Caco-2 (cell line): ENCODE measurements around the gene QRFP. TPM values are rescaled to one million over a fixed set of nuclear protein-coding genes. Genes with fewer than 3 reads are reported as not detected.

Source experiments
- BruUV-seq: library from RNA; stranded (reverse); fragments of 400-500 nt; replicated peaks from 2 replicates; lab custom pipeline; 2021; lab: Mats Ljungman, UMichigan
- CTCF ChIA-PET: fragments of 300-600 bp; sonication (Branson Sonifier 250); formaldehyde crosslinking; loops from one replicate; lab custom pipeline; 2022; ENCODE audit warnings: antibody characterized with exemption; lab: Charles Lee
- POLR2A ChIA-PET: fragments of 300-600 bp; sonication (Branson Sonifier 250); formaldehyde crosslinking; loops from one replicate; lab custom pipeline; 2022; ENCODE audit warnings: antibody characterized with exemption; lab: Charles Lee
- DNase-seq, 2 experiments: peaks; one replicate each; pipeline versions ENCODE4 v3.0.0 to v3.0.0-alpha.2; 2020 to 2022
- H3K27me3 ChIP-seq: replicated peaks from 2 replicates; pipeline ENCODE4 v1.6.0; 2011; ENCODE audit warnings: low read length; ENCODE audit not compliant: control insufficient read depth, insufficient read depth
- H3K36me3 ChIP-seq: 2 replicates; pipeline ENCODE4 v1.5.1; 2011; ENCODE audit warnings: low read length; ENCODE audit not compliant: control insufficient read depth, insufficient read depth
- H3K4me1 ChIP-seq: fragments of 250-450 bp; sonication (Bioruptor Pico); 2 replicates; pipeline ENCODE4 v1.5.1; 2020; ENCODE audit warnings: mild to moderate bottlenecking
- H3K4me3 ChIP-seq: 2 replicates; pipeline ENCODE4 v1.5.1; 2011; ENCODE audit warnings: low read depth, mild to moderate bottlenecking, control low read depth, low read length
- H3K9me3 ChIP-seq: fragments of 250-450 bp; sonication (Bioruptor Pico); 2 replicates; pipeline ENCODE4 v1.5.1; 2020; ENCODE audit warnings: mild to moderate bottlenecking, moderate library complexity
- H3K27ac Mint-ChIP-seq: one replicate; pipeline ENCODE4 v1.8.0; 2022; ENCODE audit warnings: mixed read lengths; ENCODE audit not compliant: unreplicated experiment
- H3K27me3 Mint-ChIP-seq: one replicate; pipeline ENCODE4 v1.8.0; 2022; ENCODE audit warnings: mixed read lengths; ENCODE audit not compliant: insufficient read depth, unreplicated experiment
- H3K36me3 Mint-ChIP-seq: one replicate; pipeline ENCODE4 v1.8.0; 2022; ENCODE audit warnings: mild to moderate bottlenecking, mixed read lengths; ENCODE audit not compliant: insufficient read depth, unreplicated experiment
- H3K4me1 Mint-ChIP-seq: one replicate; pipeline ENCODE4 v1.8.0; 2022; ENCODE audit warnings: low read depth, mixed read lengths; ENCODE audit not compliant: unreplicated experiment
- H3K4me3 Mint-ChIP-seq: one replicate; pipeline ENCODE4 v1.8.0; 2022; ENCODE audit warnings: mild to moderate bottlenecking, moderate library complexity, mixed read lengths; ENCODE audit not compliant: unreplicated experiment
- H3K9me3 Mint-ChIP-seq: one replicate; pipeline ENCODE4 v1.8.0; 2022; ENCODE audit warnings: mixed read lengths; ENCODE audit not compliant: unreplicated experiment
- CTCF ChIP-seq, 2 experiments: fragments of 200-600 bp in 1 of 2; IDR thresholded peaks; 1 replicate in 1 of 2; 2 replicates in 1 of 2; pipeline versions ENCODE4 v1.5.1 to v1.8.0; 2011 to 2022; ENCODE audit warnings: antibody characterized with exemption in 1 of 2, control low read depth in 1 of 2, inconsistent platforms in 1 of 2, low read depth in 1 of 2, low read length in 1 of 2, mild to moderate bottlenecking in 1 of 2, moderate library complexity in 1 of 2; ENCODE audit not compliant: insufficient read depth in 1 of 2, severe bottlenecking in 1 of 2, unreplicated experiment in 1 of 2
- intact Hi-C: fragments of 100-400 bp; cut with micrococcal nuclease; formaldehyde crosslinking; loops from one replicate; pipeline ENCODE4 v1.10.0; 2022; ENCODE audit not compliant: unreplicated experiment
- total RNA-seq: library from RNA; stranded (reverse); gene quantifications from 2 replicates; pipeline ENCODE4 v1.2.3, GENCODE V29; 2022

Gene QRFP
- total RNA-seq, 1 experiment from 2014 or later: not detected

- H3K27ac Mint-ChIP-seq: no peak overlapping the region
- Histone ChIP-seq H3K9me3 (no peaks in the 10 kb centered on the region), H3K27me3 (no peaks in the 10 kb centered on the region), H3K4me1 (no peaks in the 10 kb centered on the region), H3K4me3 (no peak overlapping the region), H3K36me3 (no peaks in the 10 kb centered on the region)
- H3K4me3 Mint-ChIP-seq: no peak overlapping the region
- CTCF ChIA-PET: no interaction called here
- BruUV-seq: no TSS peak
- no peaks in the 10 kb centered on the region for H3K36me3 Mint-ChIP-seq
- H3K4me1 Mint-ChIP-seq: no peaks in the 10 kb centered on the region
- intact Hi-C loops: no loop called here
- H3K27me3 Mint-ChIP-seq: peaks cover 7% of the 10 kb centered on the region
- H3K9me3 Mint-ChIP-seq: no peaks in the 10 kb centered on the region
- POLR2A ChIA-PET: no interaction called here
- TF ChIP-seq CTCF (IDR thresholded peaks at IDR 0.05; ENCODE audit: insufficient read depth in 1 of 2, low read depth in 1 of 2, low read length in 1 of 2, severe bottlenecking in 1 of 2, unreplicated experiment in 1 of 2): no peak
- DNase-seq: no peak
These were observed 5.9 kb upstream of the QRFP start for GRCh38 chr9:130902204-130903185.

GRCh38 chr9:130901498-130902203 lies 5.0 kb upstream of the QRFP start:
- DNase-seq: no peak
- TF ChIP-seq CTCF (IDR thresholded peaks at IDR 0.05; ENCODE audit: insufficient read depth in 1 of 2, low read depth in 1 of 2, low read length in 1 of 2, severe bottlenecking in 1 of 2, unreplicated experiment in 1 of 2): no peak
- Histone ChIP-seq H3K4me1 (no peaks in the 10 kb centered on the region), H3K4me3 (no peak overlapping the region), H3K9me3 (no peaks in the 10 kb centered on the region), H3K36me3 (no peaks in the 10 kb centered on the region), H3K27me3 (no peaks in the 10 kb centered on the region)
- H3K4me3 Mint-ChIP-seq: no peak overlapping the region
- no peak overlapping the region for H3K27ac Mint-ChIP-seq
- peaks cover 5% of the 10 kb centered on the region for H3K27me3 Mint-ChIP-seq
- CTCF ChIA-PET: no interaction called here
- POLR2A ChIA-PET: no interaction called here
- H3K9me3 Mint-ChIP-seq: no peaks in the 10 kb centered on the region
- intact Hi-C loops: no loop called here
- H3K4me1 Mint-ChIP-seq: no peaks in the 10 kb centered on the region
- no peaks in the 10 kb centered on the region for H3K36me3 Mint-ChIP-seq
- no TSS peak for BruUV-seq

- intact Hi-C loops: no loop called here
- H3K27me3 Mint-ChIP-seq: peaks cover 5% of the 10 kb centered on the region
- Histone ChIP-seq H3K36me3 (no peaks in the 10 kb centered on the region), H3K4me3 (no peak overlapping the region), H3K27me3 (no peaks in the 10 kb centered on the region), H3K9me3 (no peaks in the 10 kb centered on the region), H3K4me1 (no peaks in the 10 kb centered on the region)
- BruUV-seq: no TSS peak
- H3K4me1 Mint-ChIP-seq: no peaks in the 10 kb centered on the region
- ChIA-PET CTCF (interaction anchor here (0.5 kb wide), 1 partner anchor 218 kb away, joined by 4 read pairs; no protein-coding TSS in a partner anchor), POLR2A (no interaction called here)
- no peaks in the 10 kb centered on the region for H3K9me3 Mint-ChIP-seq
- DNase-seq: no peak
- peaks cover 6% of the 10 kb centered on the region for H3K36me3 Mint-ChIP-seq
- H3K4me3 Mint-ChIP-seq: no peak overlapping the region
- H3K27ac Mint-ChIP-seq: no peak overlapping the region
- no peak for TF ChIP-seq CTCF (IDR thresholded peaks at IDR 0.05; ENCODE audit: insufficient read depth in 1 of 2, low read depth in 1 of 2, low read length in 1 of 2, severe bottlenecking in 1 of 2, unreplicated experiment in 1 of 2)
These were observed 4.3 kb upstream of the QRFP start for GRCh38 chr9:130900701-130901497.
